Caco-2 (cell line): ENCODE measurements around the gene FBXO33. TPM values are rescaled to one million over a fixed set of nuclear protein-coding genes. Genes with fewer than 3 reads are reported as not detected.

ENCODE experiments used
- BruUV-seq: library from RNA; stranded (reverse); fragments of 400-500 nt; replicated peaks from 2 replicates; lab custom pipeline; 2021; lab: Mats Ljungman, UMichigan
- CTCF ChIA-PET: fragments of 300-600 bp; sonication (Branson Sonifier 250); formaldehyde crosslinking; loops from one replicate; lab custom pipeline; 2022; ENCODE audit warnings: antibody characterized with exemption; lab: Charles Lee
- POLR2A ChIA-PET: fragments of 300-600 bp; sonication (Branson Sonifier 250); formaldehyde crosslinking; loops from one replicate; lab custom pipeline; 2022; ENCODE audit warnings: antibody characterized with exemption; lab: Charles Lee
- DNase-seq, 2 experiments: peaks; one replicate each; pipeline versions ENCODE4 v3.0.0 to v3.0.0-alpha.2; 2020 to 2022
- H3K27me3 ChIP-seq: replicated peaks from 2 replicates; pipeline ENCODE4 v1.6.0; 2011; ENCODE audit warnings: low read length; ENCODE audit not compliant: control insufficient read depth, insufficient read depth
- H3K36me3 ChIP-seq: 2 replicates; pipeline ENCODE4 v1.5.1; 2011; ENCODE audit warnings: low read length; ENCODE audit not compliant: control insufficient read depth, insufficient read depth
- H3K4me1 ChIP-seq: fragments of 250-450 bp; sonication (Bioruptor Pico); 2 replicates; pipeline ENCODE4 v1.5.1; 2020; ENCODE audit warnings: mild to moderate bottlenecking
- H3K4me3 ChIP-seq: 2 replicates; pipeline ENCODE4 v1.5.1; 2011; ENCODE audit warnings: low read depth, mild to moderate bottlenecking, control low read depth, low read length
- H3K9me3 ChIP-seq: fragments of 250-450 bp; sonication (Bioruptor Pico); 2 replicates; pipeline ENCODE4 v1.5.1; 2020; ENCODE audit warnings: mild to moderate bottlenecking, moderate library complexity
- H3K27ac Mint-ChIP-seq: one replicate; pipeline ENCODE4 v1.8.0; 2022; ENCODE audit warnings: mixed read lengths; ENCODE audit not compliant: unreplicated experiment
- H3K27me3 Mint-ChIP-seq: one replicate; pipeline ENCODE4 v1.8.0; 2022; ENCODE audit warnings: mixed read lengths; ENCODE audit not compliant: insufficient read depth, unreplicated experiment
- H3K36me3 Mint-ChIP-seq: one replicate; pipeline ENCODE4 v1.8.0; 2022; ENCODE audit warnings: mild to moderate bottlenecking, mixed read lengths; ENCODE audit not compliant: insufficient read depth, unreplicated experiment
- H3K4me1 Mint-ChIP-seq: one replicate; pipeline ENCODE4 v1.8.0; 2022; ENCODE audit warnings: low read depth, mixed read lengths; ENCODE audit not compliant: unreplicated experiment
- H3K4me3 Mint-ChIP-seq: one replicate; pipeline ENCODE4 v1.8.0; 2022; ENCODE audit warnings: mild to moderate bottlenecking, moderate library complexity, mixed read lengths; ENCODE audit not compliant: unreplicated experiment
- H3K9me3 Mint-ChIP-seq: one replicate; pipeline ENCODE4 v1.8.0; 2022; ENCODE audit warnings: mixed read lengths; ENCODE audit not compliant: unreplicated experiment
- CTCF ChIP-seq, 2 experiments: fragments of 200-600 bp in 1 of 2; IDR thresholded peaks; 1 replicate in 1 of 2; 2 replicates in 1 of 2; pipeline versions ENCODE4 v1.5.1 to v1.8.0; 2011 to 2022; ENCODE audit warnings: antibody characterized with exemption in 1 of 2, control low read depth in 1 of 2, inconsistent platforms in 1 of 2, low read depth in 1 of 2, low read length in 1 of 2, mild to moderate bottlenecking in 1 of 2, moderate library complexity in 1 of 2; ENCODE audit not compliant: insufficient read depth in 1 of 2, severe bottlenecking in 1 of 2, unreplicated experiment in 1 of 2
- intact Hi-C: fragments of 100-400 bp; cut with micrococcal nuclease; formaldehyde crosslinking; loops from one replicate; pipeline ENCODE4 v1.10.0; 2022; ENCODE audit not compliant: unreplicated experiment
- total RNA-seq: library from RNA; stranded (reverse); gene quantifications from 2 replicates; pipeline ENCODE4 v1.2.3, GENCODE V29; 2022

Gene FBXO33
- total RNA-seq, 1 experiment from 2014 or later: 6.0 TPM

GRCh38 chr14:39374851-39375250 lies 57.4 kb downstream of the FBXO33 start:
- no peak for DNase-seq
- H3K4me3 Mint-ChIP-seq: no peak overlapping the region
- no peaks in the 10 kb centered on the region for H3K27me3 ChIP-seq
- H3K9me3 ChIP-seq: no peaks in the 10 kb centered on the region
- TF ChIP-seq CTCF (IDR thresholded peaks at IDR 0.05; ENCODE audit: insufficient read depth in 1 of 2, low read depth in 1 of 2, low read length in 1 of 2, severe bottlenecking in 1 of 2, unreplicated experiment in 1 of 2): no peak
- H3K36me3 Mint-ChIP-seq: no peaks in the 10 kb centered on the region
- no TSS peak for BruUV-seq
- no peak overlapping the region for H3K4me3 ChIP-seq
- peaks cover 20% of the 10 kb centered on the region for H3K4me1 ChIP-seq
- ChIA-PET POLR2A (no interaction called here), CTCF (no interaction called here)
- no peak overlapping the region for H3K27ac Mint-ChIP-seq
- intact Hi-C loops: no loop called here
- no peaks in the 10 kb centered on the region for H3K9me3 Mint-ChIP-seq
- H3K36me3 ChIP-seq: no peaks in the 10 kb centered on the region
- H3K4me1 Mint-ChIP-seq: peaks cover 15% of the 10 kb centered on the region
- no peaks in the 10 kb centered on the region for H3K27me3 Mint-ChIP-seq

GRCh38 chr14:39372656-39373055 lies 59.6 kb downstream of the FBXO33 start:
- H3K4me1 ChIP-seq: peaks cover 18% of the 10 kb centered on the region
- no peak for DNase-seq
- H3K27me3 Mint-ChIP-seq: no peaks in the 10 kb centered on the region
- CTCF ChIA-PET: no interaction called here
- no peak overlapping the region for H3K4me3 Mint-ChIP-seq
- H3K9me3 ChIP-seq: no peaks in the 10 kb centered on the region
- H3K4me1 Mint-ChIP-seq: peaks cover 20% of the 10 kb centered on the region
- no peaks in the 10 kb centered on the region for H3K9me3 Mint-ChIP-seq
- H3K36me3 Mint-ChIP-seq: no peaks in the 10 kb centered on the region
- H3K27ac Mint-ChIP-seq: no peak overlapping the region
- no peak for TF ChIP-seq CTCF (IDR thresholded peaks at IDR 0.05; ENCODE audit: insufficient read depth in 1 of 2, low read depth in 1 of 2, low read length in 1 of 2, severe bottlenecking in 1 of 2, unreplicated experiment in 1 of 2)
- intact Hi-C loops: no loop called here
- no peaks in the 10 kb centered on the region for H3K36me3 ChIP-seq
- no TSS peak for BruUV-seq
- POLR2A ChIA-PET: no interaction called here
- no peaks in the 10 kb centered on the region for H3K27me3 ChIP-seq
- no peak overlapping the region for H3K4me3 ChIP-seq

GRCh38 chr14:39370415-39370814 lies 61.8 kb downstream of the FBXO33 start:
- BruUV-seq: no TSS peak
- Histone ChIP-seq H3K4me1 (no peaks in the 10 kb centered on the region), H3K4me3 (no peak overlapping the region), H3K27me3 (no peaks in the 10 kb centered on the region), H3K9me3 (no peaks in the 10 kb centered on the region), H3K36me3 (no peaks in the 10 kb centered on the region)
- ChIA-PET CTCF (no interaction called here), POLR2A (interaction anchor here (0.5 kb wide), 1 partner anchor 267 kb away, joined by 3 read pairs; no protein-coding TSS in a partner anchor)
- no peak overlapping the region for H3K27ac Mint-ChIP-seq
- no peaks in the 10 kb centered on the region for H3K9me3 Mint-ChIP-seq
- no peaks in the 10 kb centered on the region for H3K36me3 Mint-ChIP-seq
- H3K4me3 Mint-ChIP-seq: no peak overlapping the region
- intact Hi-C loops: no loop called here
- H3K27me3 Mint-ChIP-seq: no peaks in the 10 kb centered on the region
- no peak for TF ChIP-seq CTCF (IDR thresholded peaks at IDR 0.05; ENCODE audit: insufficient read depth in 1 of 2, low read depth in 1 of 2, low read length in 1 of 2, severe bottlenecking in 1 of 2, unreplicated experiment in 1 of 2)
- no peak for DNase-seq
- peaks cover 11% of the 10 kb centered on the region for H3K4me1 Mint-ChIP-seq
